ENCODE data around the gene UGT3A1.
A peak's percentile ranks its signal among the peaks of the same experiment; 100 is the strongest.

DNA sequence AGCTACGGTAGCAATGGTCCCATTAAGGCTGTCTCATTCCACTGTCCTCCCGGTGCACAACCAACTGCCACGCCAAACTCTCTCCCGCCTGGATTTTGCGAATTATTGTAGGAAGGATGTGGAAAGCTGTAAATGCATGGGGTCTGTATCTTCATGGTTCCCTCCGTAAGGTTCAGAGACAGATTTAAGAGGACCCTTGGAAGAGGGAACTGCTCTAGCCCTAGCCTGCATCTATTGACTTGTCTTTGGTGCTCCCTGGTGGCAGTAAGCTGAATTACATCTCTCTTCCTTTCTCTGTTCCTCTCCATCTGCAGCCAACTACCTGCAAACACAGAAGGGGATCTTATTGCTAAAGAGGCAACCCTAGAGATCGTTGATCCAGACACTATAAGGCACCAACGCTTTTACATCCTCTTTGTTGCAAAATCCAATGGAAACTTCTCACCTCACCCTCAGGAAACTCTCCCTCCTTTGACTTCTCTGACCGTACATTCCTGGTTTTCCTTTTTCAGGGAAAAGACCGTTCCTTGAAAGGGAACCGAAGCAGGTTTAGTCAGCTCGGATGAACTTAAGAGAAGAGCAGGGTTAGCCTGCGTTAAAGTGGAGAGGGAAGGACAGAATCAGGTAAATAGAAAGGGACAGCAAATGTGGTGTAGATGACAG is 64.7 kb downstream of the UGT3A1 start:
- TF ChIP-seq, protein P1, sequence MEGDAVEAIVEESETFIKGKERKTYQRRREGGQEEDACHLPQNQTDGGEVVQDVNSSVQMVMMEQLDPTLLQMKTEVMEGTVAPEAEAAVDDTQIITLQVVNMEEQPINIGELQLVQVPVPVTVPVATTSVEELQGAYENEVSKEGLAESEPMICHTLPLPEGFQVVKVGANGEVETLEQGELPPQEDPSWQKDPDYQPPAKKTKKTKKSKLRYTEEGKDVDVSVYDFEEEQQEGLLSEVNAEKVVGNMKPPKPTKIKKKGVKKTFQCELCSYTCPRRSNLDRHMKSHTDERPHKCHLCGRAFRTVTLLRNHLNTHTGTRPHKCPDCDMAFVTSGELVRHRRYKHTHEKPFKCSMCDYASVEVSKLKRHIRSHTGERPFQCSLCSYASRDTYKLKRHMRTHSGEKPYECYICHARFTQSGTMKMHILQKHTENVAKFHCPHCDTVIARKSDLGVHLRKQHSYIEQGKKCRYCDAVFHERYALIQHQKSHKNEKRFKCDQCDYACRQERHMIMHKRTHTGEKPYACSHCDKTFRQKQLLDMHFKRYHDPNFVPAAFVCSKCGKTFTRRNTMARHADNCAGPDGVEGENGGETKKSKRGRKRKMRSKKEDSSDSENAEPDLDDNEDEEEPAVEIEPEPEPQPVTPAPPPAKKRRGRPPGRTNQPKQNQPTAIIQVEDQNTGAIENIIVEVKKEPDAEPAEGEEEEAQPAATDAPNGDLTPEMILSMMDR (IDR thresholded peaks at IDR 0.05): peak in 1 of 3 donors; percentile 26
- no peak for TF ChIP-seq POLR2A (IDR thresholded peaks at IDR 0.05)

Data from lower leg skin (tissue), 3 donors.